HG02571 (cell line): ENCODE results near the gene FCN2.

ENCODE experiments used
- ATAC-seq: cut with Tn5 transposase; IDR thresholded peaks from one replicate; pipeline ENCODE4 v1.9.1; 2021; ENCODE audit warnings: mild to moderate bottlenecking, moderate library complexity; ENCODE audit not compliant: unreplicated experiment

The FCN2 gene

DNA sequence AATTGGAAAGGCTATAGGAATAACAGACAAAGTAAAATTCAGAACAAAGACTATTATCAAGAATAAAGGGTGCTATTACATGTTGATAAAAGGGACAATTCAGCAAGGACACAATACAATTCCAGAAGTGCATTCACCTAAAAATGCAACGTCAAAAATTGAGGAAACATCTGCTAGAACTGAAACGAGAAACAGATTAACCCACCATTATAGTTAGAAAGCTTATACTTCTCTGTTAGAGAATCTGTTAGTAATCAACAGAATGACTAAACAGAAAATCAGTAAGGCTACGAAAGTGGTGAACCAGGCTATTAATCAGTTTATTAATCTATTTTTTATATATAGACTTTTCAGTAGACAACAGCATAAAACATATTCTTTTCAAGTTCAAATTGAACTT, 22.3 kb downstream of the FCN2 start:
- ATAC-seq, result no peak

DNA sequence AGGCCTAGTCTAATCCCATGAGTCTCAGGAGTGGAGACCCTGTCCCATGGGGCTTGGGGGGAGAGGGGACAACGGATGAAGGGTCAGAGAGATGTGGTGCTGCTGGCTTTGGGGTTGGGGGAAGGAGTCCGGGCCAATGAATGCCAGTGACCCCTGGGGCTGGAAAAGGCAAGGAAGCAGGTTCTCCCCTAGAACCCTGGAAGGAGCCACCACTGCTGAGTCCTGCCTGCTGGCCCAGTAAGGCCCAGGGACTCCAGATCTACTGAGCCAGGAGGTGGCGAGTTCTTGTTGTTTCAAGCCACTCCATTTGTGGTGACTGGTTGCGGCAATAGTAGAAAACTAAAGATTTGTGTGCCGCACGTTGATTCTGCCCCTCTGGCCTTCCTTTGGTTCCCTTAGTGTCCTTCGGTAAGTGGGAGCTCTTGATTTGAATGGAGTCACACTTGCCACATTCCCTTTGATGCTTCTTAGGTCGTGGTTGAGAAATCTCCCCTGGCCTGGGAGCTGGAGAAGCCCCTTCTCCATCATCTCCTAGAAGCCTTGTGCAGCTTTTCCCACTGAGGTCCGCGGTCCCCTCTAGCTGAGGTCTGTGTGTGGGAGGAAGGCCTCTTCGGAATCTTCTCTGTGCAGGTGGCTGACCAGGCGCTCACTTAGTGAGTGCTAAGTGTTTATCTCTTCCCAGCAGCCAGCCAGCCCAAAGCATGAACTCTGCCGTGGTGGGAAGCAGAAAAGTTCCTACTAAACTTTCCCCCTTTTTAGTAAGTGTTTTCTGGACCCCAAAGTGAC, 28.1 kb downstream of the FCN2 start:
- ATAC-seq, result no peak

DNA sequence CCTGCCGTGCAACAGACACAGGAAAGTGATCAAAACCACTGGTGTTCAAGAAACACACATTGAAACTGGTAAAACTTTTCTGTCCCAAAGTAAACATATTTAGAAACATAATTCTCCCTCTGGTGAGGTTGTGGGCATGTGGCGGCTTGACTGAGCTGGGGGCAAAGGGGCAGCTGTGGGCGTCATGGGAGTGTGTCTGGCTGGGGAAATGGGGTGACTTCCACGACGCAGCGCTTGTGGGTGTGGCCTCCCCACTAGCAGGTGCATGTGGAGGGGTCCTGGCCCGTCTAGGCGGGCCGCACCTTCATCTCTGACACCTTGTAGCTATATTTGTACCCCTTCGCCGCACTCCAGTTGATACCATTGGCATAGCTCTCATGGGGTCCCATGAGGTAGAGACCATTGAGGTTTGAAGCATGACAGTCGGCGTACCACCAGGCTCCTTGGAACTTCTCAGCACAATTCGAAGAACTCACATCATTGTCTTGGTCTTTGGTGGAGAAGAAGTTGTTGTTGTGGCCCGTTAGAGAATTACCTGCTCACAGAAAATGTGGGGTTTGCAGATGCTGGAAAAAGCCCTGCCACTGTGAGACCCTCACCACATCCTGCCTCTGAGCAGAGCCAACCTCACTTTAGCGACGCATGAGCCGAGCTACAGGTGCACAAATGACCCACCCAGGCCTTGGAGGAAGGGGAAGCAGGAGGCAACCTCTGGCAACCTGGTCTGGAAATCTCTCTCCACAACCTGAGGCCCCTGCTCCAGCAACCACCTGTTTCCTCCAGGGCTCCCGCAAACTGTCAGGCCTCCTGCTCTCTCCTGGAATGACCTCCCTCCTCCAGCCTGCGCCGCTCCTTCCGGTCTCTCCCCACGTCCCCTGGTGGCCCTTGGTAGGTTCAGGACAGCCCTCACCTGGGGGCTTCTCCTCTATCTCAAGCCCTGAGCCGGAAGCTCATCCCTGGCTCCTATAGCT, 29.2 kb downstream of the FCN2 start:
- ATAC-seq, result no peak

DNA sequence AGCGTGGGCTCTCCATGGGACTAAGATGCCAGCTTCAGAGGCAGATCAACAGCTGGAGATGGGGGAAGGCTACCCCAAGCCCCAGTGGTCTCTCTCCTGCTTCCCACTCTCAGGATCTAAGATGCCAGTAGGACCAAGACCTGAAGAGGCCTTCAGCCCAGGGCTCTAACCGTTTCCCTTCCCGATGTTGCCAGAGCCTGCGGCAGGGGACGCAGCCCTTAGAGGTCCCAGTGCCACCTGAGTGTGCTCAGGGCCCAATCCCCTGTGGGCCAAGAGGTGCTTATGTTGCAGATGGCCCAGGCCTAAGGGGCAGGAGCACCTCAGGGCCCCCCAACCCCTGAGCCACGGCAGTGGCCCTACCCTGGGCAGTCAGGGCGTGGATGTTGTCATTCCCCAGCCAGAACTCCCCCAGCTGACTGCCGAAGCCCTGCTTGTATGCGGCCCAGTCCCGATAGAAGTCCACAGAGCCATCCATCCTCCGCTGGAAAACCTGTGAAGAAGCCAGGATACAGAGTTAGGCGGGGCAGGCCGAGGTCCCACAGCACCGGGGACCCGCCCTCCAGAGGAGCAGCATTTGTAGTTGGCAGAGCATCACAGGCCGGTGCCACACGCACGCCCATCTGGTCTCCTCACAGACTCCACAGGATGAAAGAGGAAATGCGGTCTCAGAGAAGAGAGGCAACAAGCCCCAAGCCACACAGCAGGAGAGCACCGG, 31.7 kb downstream of the FCN2 start:
- ATAC-seq, result no peak

DNA sequence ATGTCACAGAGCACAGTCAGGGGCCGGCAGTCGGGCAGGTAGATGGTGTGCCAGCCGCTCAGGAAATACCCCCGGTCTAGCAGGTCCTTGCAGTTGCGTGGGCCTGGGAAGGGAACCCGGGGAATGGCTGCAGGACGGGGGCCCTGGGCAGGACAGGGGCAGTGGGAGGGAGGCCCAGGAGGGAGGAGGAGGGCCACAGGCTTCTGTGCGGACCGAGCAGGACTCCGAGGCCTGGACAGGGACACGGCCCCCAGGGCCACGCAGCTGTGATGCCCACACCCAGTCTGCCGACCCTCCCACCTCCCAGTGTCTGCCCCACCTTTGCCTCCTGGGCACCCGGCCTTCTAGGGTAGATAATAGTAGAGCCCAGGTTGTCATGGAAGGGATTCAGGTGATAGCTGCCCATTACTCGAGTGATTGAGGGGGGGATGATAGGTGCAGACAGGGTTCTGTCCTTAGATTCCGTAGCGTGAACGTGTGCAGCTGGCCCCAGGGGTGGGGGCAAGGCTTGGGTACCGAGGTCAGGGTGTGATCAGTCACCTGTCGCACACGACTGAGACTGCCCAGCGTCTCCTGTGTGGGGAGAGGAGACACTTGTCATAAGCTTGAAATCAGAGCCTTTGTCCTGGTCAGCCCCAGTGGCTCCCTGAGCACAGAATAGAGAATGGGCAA, 32.6 kb downstream of the FCN2 start:
- no peak for ATAC-seq

DNA sequence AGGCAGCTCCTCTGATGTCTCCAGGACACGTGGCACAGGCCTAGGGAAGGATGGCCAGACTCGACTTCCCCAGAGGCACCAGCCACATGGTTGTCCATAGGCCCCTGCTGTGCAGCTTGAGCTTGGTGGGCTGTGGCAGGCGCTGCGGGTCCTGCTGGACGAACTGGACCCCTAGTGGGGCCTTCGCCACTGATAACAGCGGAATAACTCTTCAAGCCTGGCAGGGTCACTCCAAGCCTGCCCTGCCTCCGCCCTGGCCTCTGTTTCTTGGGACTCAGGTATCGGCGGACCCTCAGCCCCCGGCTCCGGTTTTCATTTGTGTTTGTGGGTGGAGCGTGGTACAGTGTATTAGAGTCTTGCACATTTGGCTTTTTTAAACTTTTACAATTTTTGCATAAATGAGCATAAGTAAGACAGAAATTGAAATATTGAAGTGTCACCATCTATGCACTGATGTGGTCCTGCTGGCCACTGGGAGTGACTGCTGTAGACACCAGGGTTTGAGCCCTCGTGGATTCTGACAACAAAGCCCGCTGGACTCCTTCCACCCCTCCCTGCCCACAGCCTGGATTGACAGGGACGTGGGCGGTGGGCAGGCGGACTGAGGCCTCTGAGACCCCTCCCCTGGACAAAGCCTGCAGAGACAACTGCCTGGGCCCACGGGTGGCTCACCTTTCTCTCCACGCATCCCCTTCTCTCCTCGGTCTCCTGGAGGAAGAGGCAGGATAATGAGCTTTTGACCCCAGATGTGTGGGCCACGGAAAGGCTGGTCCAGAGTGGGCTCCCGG, 33.3 kb downstream of the FCN2 start:
- ATAC-seq, result no peak

DNA sequence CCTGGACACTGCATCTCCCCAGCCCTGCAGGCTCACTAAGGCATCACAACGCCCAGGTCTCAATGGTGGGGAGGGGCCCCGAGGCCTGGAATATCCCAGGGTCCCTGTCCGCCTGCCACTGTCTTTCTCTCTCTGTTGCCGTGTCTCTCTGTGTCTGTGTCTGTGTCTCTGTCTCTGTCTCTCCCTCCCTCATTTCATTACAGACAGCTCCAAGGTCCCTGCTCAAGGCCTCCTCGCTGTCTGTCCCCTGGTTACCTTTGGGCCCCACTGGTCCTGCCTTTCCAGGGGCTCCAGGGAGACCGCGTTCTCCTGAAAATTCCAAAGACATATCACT, 33.9 kb downstream of the FCN2 start:
- ATAC-seq, result no peak

DNA sequence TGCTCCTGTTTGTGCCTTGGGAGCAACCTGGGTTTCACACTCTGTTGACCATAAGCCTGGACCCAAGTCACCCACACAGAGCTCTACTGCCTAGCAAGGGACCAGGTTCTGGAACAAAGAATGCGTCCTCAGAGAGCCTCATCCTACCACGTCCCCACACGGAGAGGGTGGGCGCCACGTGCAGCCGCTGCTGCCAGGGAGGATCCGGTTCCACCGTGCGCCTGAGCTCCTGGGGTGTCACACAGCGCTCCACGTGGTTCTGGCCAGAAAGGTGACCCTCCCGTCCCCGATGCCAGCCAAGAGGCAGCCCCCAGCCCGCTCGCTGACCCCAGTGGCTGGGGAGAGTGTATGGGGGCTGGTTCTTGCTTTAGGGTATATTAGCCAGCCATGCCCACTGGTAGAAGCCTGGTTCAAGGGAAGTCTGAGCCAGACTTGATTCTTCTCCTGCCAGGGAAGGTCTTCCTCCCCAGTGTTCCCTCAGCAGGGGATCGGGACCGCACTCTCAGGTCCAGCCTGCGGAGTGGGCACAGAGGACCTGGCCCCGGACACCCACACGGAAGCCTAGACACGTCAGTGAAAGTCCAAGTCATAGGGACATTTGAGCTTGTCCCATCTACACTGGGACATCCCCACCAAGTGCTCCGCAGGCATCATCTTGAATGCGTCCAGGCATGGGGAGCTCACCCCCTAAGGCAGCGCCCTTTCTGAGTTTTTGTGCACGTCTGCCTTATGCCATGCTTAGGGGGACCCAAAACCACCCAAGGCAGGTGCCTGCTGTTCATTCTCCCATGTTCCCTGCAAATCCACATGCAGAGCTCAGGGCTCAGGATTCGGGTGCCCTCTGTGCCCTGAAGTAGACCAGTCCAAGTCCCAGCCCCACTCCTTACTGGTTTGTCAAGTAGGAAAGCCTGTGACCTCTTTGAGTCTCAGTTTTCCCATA, 34.7 kb downstream of the FCN2 start:
- no peak for ATAC-seq

DNA sequence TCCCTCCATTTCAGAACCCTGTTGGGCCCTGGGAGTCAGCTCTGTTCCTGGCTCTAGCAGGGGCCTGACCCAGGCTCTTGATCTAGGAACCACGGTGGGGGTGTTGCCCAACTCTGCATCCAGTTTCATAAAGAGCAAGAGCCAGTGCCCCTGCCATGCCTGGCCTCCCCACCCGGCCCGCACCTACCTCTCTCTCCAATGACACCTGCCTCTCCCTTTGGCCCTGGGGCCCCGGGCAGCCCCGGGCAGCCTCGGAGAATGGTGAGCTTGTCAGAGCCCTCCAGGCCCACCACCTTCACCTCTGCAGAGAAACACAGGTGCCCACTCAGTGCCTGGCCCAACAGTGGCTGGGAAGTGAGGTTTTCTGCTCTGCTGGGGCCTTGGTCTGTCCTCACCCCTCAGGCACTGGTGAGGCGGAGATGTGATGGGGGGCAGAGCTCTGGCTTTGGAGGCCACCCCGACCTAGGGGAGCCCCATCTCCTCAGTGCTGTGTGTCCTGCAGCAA, 35.6 kb downstream of the FCN2 start:
- ATAC-seq, result no peak

DNA sequence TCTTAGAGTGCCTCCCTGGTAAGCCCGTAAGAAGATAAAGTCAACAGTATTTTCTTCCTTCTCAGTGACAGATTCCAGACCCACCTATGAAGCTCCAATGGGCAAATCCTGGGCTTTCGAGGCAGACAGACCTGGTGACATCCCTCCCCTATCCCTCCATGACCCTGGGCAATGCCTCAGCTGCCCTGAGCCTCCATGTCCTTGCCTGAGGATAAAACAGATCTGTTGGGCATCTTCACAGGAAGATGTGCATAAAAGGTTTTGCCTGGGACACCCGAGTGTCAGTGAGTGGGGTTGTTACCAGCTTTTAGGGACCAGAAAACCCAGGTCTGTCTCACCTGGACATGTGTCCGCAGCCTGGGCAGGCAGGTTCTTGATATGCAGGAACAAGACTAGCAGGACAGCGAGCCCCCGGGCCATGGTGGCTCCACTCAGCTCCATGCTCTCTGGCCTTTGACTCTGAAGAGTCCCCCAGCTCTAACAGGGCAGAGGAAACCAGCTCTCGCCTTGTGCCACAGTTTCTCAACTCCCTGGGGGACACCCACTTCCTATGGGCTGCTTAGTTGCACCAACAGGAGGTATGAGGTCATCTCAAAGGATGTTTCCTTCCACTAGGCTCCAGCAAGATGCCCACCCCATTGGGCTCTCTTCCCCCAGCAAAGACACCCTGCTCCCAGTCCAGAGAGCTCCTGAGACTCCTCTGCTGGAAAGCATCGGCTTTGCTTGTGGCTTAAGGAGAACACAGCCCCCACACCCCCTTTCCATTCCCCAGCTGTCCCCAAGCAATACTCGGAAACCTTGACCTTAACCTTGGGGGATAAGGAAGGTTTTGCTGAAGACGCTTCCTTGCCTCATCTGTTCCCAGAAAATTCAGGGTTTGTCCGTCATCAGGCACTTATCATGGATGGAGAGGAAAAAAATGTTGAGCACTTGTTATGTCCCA, 37.1 kb downstream of the FCN2 start, which contains the start of gene FCN1:
FCN1 (minus strand) TSS at position 482 of the 943 bp plus-strand sequence; CDS start at position 441, 41 bp downstream.
- ATAC-seq, result no peak

DNA sequence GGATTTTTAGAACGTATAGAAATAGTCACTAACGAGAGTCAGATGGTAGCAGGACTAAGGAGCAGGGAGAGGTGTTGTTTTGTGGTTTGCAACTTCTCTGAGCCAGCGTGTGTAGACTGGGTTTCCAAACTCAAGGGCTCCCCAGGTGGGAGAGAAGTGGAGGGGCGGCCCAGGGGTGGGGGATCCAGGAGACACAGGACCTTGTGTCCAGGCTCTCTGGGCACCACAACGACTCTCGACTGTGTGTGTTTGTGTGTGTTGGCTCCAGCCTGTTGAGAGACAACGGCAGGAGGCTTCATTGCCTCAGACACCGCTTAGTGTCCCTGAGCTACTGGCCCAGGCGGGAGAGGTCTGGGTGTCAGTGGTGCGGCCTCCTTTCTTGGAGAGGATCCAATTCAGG, 38.0 kb downstream of the FCN2 start:
- no peak for ATAC-seq

DNA sequence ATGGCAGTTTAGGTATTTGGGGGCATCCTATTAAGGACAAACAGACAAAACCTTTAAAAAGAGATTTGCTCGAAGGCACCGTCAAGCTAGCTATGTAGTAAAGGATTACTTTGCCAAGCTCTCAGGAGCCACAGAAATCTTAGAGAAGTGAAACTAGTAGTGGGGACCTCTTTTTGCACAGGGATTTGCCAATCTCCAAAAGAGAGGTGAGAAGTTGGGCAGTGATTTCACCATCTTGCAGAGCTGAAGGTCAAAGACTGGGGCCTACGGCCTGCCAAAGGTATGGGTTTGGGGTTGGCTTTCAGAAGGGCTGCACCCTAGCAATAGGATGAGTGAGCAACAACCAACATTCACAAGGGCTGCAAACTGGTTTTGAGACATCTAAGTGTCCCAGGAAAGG, 38.7 kb downstream of the FCN2 start:
- ATAC-seq, result no peak

DNA sequence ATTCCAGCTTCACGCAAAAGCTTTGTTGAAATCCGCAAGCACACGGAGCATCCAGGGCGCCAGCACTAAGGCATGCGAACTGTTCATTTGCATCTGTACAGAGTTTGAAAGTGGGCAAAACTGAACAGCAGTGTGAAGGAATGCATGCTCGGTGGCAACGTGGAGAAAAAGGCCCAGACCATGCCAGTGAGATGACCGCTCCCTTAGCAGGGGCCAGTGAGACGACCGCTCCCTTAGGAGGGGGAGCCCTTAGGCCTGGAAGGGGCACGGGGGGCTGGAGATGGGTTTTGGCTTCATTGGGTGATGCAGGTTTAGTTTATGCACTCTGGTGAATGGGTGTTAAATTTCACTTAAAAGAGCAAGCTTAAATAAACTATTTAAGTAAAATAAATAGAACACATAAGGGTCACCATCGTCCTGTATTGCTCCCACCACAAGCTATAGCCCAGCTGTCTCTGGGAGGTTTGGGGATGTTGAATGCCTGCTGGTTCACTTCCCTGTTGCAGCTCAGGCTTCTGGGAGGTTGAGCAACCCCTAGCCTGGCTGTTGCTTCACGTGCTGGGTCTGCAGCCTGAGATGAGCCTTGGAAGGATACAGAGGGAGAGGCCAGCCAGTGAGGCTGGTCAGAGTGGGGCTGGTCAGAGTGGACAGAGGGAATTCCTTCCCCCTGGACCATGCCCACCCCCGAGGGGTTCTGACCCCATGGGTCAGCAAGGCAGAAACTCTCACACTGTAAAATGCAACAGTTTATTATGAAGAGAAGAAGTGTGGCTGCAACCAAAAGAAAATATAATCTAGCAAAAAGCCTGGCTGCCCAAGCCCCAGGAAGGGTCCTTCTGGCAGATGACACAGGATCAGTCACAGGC, 41.7 kb downstream of the FCN2 start:
- no peak for ATAC-seq

DNA sequence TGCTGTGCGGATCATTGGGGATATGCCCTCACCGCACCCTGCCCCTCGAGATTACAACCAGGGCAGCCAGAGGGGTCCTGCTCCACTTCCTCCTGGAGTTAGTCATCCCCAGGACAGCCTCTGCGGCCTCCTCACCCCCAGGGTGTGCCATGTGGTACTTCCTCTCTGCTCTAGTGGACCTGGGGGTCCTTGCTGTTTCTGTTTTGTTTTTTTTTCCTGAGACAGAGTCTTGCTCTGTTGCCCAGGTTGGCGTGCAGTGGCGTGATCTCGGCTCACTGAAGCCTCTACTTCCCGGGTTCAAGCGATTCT, 42.3 kb downstream of the FCN2 start:
- ATAC-seq, result no peak

DNA sequence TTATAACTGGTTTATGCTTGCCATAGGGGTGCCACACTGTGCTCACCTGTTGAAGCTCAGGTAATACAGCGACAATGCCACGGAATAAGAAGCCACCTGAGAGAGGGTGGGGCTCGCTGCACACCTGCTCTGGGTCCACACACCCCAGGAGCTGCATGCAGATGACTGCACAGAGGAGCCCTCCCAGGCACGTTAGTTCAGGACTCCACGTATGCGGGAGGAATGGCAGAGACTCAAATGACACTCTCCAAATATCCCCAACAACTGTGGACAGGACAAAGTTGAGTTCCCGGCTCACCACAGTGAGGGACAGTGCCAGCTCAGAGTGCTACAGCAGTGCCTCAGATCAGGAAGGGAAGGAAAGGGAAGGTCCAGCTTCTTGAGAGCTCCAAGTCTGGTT, 42.9 kb downstream of the FCN2 start:
- no peak for ATAC-seq

DNA sequence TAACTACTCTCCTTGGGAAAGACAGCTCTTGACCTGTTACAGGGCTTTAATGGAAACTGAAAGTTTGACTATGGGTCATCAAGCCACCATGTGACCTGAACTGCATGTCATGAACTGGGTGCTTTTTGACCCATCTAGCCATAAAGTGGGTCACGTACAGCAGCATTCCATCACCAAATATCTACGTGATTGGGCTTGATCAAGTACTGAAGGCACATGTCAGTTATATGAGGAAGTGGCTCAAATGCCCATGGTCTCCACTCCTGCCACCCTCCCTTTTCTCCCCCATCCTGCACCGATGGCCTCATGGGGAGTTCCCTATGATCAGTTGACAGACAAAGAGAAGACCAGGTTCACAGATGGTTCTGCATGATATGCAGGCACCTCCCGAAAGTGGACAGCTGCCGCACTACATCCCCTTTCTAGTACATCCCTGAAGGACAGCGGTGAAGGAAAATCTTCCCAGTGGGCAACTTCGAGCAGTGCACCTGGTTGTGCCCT, 44.5 kb downstream of the FCN2 start:
- ATAC-seq, result no peak
